ENCODE data around the gene ADAM23.

Gene ADAM23

DNA sequence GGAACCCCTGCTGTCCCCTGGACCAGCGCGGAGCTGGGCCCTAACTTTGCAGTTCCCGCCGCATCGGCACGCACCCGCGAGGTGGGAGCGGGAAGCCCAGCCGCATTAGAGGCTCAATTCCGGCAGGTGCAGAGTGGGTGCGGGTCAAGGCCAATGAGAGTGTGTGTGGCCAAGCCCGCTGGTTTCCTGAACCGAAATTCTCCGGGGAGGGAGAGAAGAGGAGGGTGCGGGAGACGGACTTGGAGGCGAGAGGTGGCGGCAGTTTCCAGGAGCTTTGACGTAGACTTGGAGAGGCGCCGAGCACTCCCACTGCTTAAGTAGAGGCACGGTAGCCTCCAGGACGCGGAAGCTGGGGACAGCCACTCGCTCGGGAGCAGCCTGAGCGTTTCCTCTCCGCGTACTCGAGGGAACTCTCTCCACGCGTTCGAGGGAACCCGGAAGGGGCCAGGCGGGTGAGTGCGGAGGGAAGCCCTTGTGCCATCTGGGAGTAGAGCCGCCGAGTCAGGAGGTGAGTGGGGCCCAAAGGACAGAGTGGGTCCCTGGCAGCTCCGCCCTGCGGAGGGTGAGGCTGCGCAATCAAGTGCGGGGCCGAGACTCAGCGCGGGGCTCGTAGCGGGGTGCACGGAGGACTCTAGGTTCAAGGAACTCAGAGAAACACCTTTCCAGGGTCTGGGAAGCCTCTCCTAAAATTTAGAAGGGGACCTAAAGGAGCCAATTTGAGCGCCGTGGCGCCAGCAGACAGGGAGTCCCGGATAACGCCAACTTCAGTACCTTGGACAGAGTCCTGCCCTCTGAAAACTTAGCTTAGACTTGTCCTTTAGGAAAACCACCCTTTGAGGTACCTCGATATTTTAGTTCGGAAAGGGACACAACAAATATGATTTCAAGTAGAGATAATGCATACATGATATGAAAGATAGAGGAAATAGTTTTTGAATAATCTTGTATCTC lies 199.0 kb downstream of the ADAM23 start, which contains the start of gene FAM237A:
TSS of gene FAM237A (plus strand) at position 413 of the 951 bp plus-strand sequence. CDS start 1,750 bp downstream, outside the sequence.
- peak; percentile 34 for DNase-seq (ENCODE audit: low read depth)

DNA sequence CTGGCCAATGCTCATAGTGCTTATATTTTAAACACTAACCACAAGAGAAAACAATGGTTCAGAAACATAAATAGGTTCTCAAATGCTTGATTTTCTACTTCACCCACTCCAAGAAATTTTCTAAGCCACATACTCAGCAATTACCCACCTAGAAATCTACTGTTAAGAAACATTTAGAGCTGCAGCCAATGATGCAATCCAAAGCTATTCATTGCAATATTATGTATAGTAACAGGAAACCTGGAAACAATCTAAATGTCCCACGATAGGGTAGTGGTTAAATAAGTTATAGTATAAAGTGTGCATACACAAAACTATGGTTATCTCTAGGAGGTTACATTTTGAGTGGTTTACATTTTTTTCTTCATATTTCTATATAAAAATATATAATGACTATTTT lies 204.7 kb downstream of the ADAM23 start:
- DNase-seq (ENCODE audit: low read depth), result no peak

DNA sequence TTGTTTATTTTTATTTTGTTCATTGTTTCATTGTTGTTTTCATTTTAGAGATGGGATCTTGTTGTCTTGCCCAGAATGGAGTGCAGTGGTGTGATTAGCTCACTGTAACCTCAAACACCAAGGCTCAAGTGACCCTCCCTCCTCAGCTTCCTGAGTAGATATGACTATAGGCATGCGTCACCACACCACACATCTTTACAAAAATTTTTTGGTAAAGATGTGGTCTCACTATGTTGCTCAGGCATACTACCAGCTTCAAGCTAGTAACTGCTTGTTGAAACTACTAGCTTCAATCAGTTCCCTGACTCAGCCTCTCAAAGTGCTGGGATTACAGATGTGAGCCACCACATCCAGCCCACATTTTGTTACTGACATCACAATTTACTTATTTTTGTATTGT lies 213.8 kb downstream of the ADAM23 start:
- DNase-seq (ENCODE audit: low read depth), result no peak

DNA sequence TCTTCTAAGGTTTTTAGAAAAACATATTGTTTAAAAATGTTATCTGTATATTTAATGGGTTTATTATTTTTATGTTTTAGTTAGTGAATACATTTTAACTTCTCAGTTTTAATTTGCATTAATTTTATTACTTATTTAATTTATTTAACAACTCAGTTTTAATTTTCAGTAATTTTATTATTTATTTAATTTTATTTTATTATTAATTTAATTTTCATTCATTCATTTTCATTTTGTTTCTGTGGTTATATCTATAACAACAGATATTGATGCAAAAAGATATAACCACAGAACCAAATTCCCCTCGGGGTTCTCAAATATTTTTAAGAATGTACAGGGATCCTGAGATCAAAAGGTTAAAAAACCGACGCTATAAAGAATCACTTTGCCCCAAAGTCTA lies 221.9 kb downstream of the ADAM23 start:
- no peak for DNase-seq (ENCODE audit: low read depth)
